Ascending aorta (tissue), 2 donors: ENCODE results near the gene NEK3. TPM values are rescaled to one million over a fixed set of nuclear protein-coding genes. Genes with fewer than 3 reads are reported as not detected.
"Not testable (repeated sequence)": the region's sequence is repeated elsewhere in the genome, so short reads cannot be mapped to it uniquely, and the experiment has no call there.

Source experiments
- DNase-seq, 2 donors: peaks; one replicate each; pipeline ENCODE4 v3.0.0-alpha.2; 2019; ENCODE audit warnings: low spot score in 2 of 2
- H3K27ac ChIP-seq, 2 donors: fragments of 200-600 bp; sonication (generic); one replicate each; pipeline ENCODE4 v1.5.1; 2016 to 2017; ENCODE audit warnings: mild to moderate bottlenecking in 1 of 2
- H3K27me3 ChIP-seq: fragments of 200-600 bp; sonication (generic); one replicate; pipeline ENCODE4 v1.5.1; 2017
- H3K36me3 ChIP-seq, 2 donors: fragments of 200-600 bp; sonication (generic); one replicate each; pipeline ENCODE4 v1.5.1; 2016
- H3K4me1 ChIP-seq, 2 donors: fragments of 200-600 bp; sonication (generic); one replicate each; pipeline ENCODE4 v1.5.1; 2016 to 2017; ENCODE audit warnings: mild to moderate bottlenecking in 1 of 2
- H3K4me3 ChIP-seq, 2 donors: fragments of 200-600 bp; sonication (generic); one replicate each; pipeline ENCODE4 v1.5.1; 2016 to 2017; ENCODE audit warnings: mild to moderate bottlenecking in 1 of 2
- H3K9me3 ChIP-seq, 2 donors: fragments of 200-600 bp; sonication (generic); one replicate each; pipeline ENCODE4 v1.5.1; 2016
- CTCF ChIP-seq, 3 experiments: fragments of 200-600 bp in 2 of 3; fragments of 450-650 bp in 1 of 3; sonication (generic) in 2 of 3; IDR thresholded peaks; one replicate each; pipeline ENCODE4 v1.5.1; 2016 to 2019; ENCODE audit warnings: antibody characterized with exemption in 3 of 3, mild to moderate bottlenecking in 1 of 3, moderate library complexity in 1 of 3
- intact Hi-C: fragments of 100-400 bp; cut with DNase I; formaldehyde crosslinking; loops from one replicate; pipeline ENCODE4 v1.15.1; 2023
- total RNA-seq: library from RNA; depleted of rRNA; stranded (reverse); fragments of >200 nt; gene quantifications from one replicate; pipeline ENCODE4 v1.1.0, GENCODE V29; 2016

The NEK3 gene
- total RNA-seq, 1 donor from 2014 or later = 4.7 TPM

- TF ChIP-seq CTCF (IDR thresholded peaks at IDR 0.05) = no peak
- Histone ChIP-seq H3K27me3 (no peaks in the 10 kb centered on the region), H3K9me3 (no peaks in the 10 kb centered on the region), H3K4me1 (no peaks in the 10 kb centered on the region), H3K4me3 (no peak overlapping the region), H3K27ac (no peak overlapping the region), H3K36me3 (no peaks in the 10 kb centered on the region)
- no peak for DNase-seq
- intact Hi-C loops = no loop called here
Observed at GRCh38 chr13:52097197-52097596, 62.2 kb downstream of the NEK3 start.

- DNase-seq = no peak
- Histone ChIP-seq H3K36me3 (no peaks in the 10 kb centered on the region), H3K27ac (no peak overlapping the region), H3K4me1 (no peaks in the 10 kb centered on the region), H3K9me3 (no peaks in the 10 kb centered on the region), H3K4me3 (no peak overlapping the region), H3K27me3 (no peaks in the 10 kb centered on the region)
- no peak for TF ChIP-seq CTCF (IDR thresholded peaks at IDR 0.05)
- intact Hi-C loops = no loop called here
Observed at GRCh38 chr13:52096748-52097147, 62.6 kb downstream of the NEK3 start.

- no peak for DNase-seq
- Histone ChIP-seq H3K9me3 (no peaks in the 10 kb centered on the region), H3K4me1 (no peaks in the 10 kb centered on the region), H3K4me3 (no peak overlapping the region), H3K27me3 (no peaks in the 10 kb centered on the region), H3K36me3 (no peaks in the 10 kb centered on the region), H3K27ac (no peak overlapping the region)
- TF ChIP-seq CTCF (IDR thresholded peaks at IDR 0.05) = no peak
- intact Hi-C loops = no loop called here
Observed at GRCh38 chr13:52096062-52096461, 63.3 kb downstream of the NEK3 start.

- no peak for TF ChIP-seq CTCF (IDR thresholded peaks at IDR 0.05)
- Histone ChIP-seq H3K9me3 (no peaks in the 10 kb centered on the region), H3K4me3 (no peak overlapping the region), H3K27ac (no peak overlapping the region), H3K27me3 (no peaks in the 10 kb centered on the region), H3K4me1 (no peaks in the 10 kb centered on the region), H3K36me3 (no peaks in the 10 kb centered on the region)
- no peak for DNase-seq
- intact Hi-C loops = no loop called here
Observed at GRCh38 chr13:52092087-52092486, 67.3 kb downstream of the NEK3 start.

- no peak for TF ChIP-seq CTCF (IDR thresholded peaks at IDR 0.05)
- intact Hi-C loops = no loop called here
- no peak for DNase-seq
Observed at GRCh38 chr13:52091473-52091872, 67.9 kb downstream of the NEK3 start.

GRCh38 chr13:52085421-52085820 is 74.0 kb downstream of the NEK3 start:
- no peak for DNase-seq
- Histone ChIP-seq H3K4me1 (no peaks in the 10 kb centered on the region), H3K9me3 (no peaks in the 10 kb centered on the region), H3K27ac (no peak overlapping the region), H3K4me3 (no peak overlapping the region), H3K27me3 (no peaks in the 10 kb centered on the region), H3K36me3 (no peaks in the 10 kb centered on the region)
- intact Hi-C loops = no loop called here
- no peak for TF ChIP-seq CTCF (IDR thresholded peaks at IDR 0.05)

More at GRCh38 chr13:52091473-52091872, 67.9 kb downstream of the NEK3 start:
- H3K27ac ChIP-seq = no peak overlapping the region
- no peaks in the 10 kb centered on the region for H3K9me3 ChIP-seq
- H3K4me1 ChIP-seq = no peaks in the 10 kb centered on the region
- H3K36me3 ChIP-seq = no peaks in the 10 kb centered on the region
- no peaks in the 10 kb centered on the region for H3K27me3 ChIP-seq
- no peak overlapping the region for H3K4me3 ChIP-seq

- H3K4me1 ChIP-seq, intact Hi-C loops, H3K36me3 ChIP-seq, DNase-seq, H3K27me3 ChIP-seq, H3K9me3 ChIP-seq, H3K4me3 ChIP-seq, H3K27ac ChIP-seq: not testable (repeated sequence)
Observed at GRCh38 chr13:52084981-52085380, 74.4 kb downstream of the NEK3 start.
